Bronchial epithelial cell (primary cell): ENCODE data around the gene PCDHAC1. TPM values are rescaled to one million over a fixed set of nuclear protein-coding genes. Genes with fewer than 3 reads are reported as not detected.
A peak's percentile ranks its signal among the peaks of the same experiment; 100 is the strongest.
"Not testable (repeated sequence)": the region's sequence is repeated elsewhere in the genome, so short reads cannot be mapped to it uniquely, and the experiment has no call there.

ENCODE experiments used
- DNase-seq: peaks from one replicate; pipeline ENCODE4 v3.0.0-alpha.2; 2010; ENCODE audit warnings: low read depth
- FAIRE-seq: peaks from 2 replicates; lab custom pipeline; 2011; peaks lifted over from hg19 to GRCh38; lab: Jason Lieb, UNC
- H3K27me3 ChIP-seq: 2 replicates; pipeline ENCODE4 v1.5.1; 2011; ENCODE audit warnings: low read length; ENCODE audit not compliant: control insufficient read depth, insufficient read depth
- H3K36me3 ChIP-seq: 2 replicates; pipeline ENCODE4 v1.5.1; 2011; ENCODE audit warnings: low read length; ENCODE audit not compliant: control insufficient read depth, insufficient read depth
- H3K4me3 ChIP-seq: 2 replicates; pipeline ENCODE4 v1.5.1; 2011; ENCODE audit warnings: mild to moderate bottlenecking, low read depth, low read length, control low read depth
- total RNA-seq: library from RNA; depleted of rRNA; stranded (reverse); fragments of >200 nt; gene quantifications from 2 replicates; pipeline ENCODE4 v1.2.1, GENCODE V29; 2014
- TF ChIP-seq, protein P1 (sequence below): IDR thresholded peaks from 2 replicates; pipeline ENCODE4 v1.5.1; 2011; ENCODE audit warnings: mild to moderate bottlenecking, moderate library complexity, low read length, control low read depth, inconsistent platforms; ENCODE audit not compliant: insufficient read depth, severe bottlenecking

PCDHAC1 gene, protein sequence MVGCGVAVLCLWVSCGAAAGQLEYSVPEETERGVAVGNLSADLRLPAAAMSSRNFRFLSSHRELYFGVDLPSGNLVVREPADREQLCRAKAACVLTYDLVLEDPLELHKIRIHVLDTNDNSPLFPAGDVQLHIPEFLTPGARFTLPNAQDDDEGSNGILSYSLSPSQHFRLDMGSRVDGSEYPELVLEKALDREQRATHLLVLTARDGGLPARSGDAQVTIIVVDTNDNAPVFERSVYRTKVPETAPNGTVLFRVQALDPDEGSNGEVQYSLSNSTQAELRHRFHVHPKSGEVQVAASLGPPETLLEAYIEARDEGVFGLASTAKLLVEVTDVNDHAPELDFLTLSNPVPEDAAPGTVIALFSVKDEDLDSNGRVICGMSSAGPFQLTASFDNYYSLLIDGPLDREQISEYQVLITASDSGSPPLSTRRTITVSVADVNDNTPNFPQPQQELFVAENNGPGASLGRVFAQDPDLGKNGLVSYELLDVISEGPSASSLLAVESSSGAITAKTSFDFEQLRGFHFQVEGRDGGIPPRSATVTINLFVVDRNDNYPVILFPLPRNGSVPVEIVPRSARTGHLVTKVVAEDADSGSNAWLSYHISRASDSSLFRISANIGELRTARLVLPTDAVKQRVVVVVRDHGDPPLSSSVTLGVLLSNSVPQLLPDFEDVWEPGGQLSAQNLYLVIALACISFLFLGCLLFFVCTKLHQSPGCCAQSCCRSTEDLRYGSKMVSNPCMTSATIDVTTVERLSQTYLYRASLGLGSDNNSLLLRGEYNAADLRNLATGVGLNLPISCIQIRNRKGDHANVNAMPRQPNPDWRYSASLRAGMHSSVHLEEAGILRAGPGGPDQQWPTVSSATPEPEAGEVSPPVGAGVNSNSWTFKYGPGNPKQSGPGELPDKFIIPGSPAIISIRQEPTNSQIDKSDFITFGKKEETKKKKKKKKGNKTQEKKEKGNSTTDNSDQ
- total RNA-seq = 1.6 and 1.7 TPM in 2 replicates

DNA sequence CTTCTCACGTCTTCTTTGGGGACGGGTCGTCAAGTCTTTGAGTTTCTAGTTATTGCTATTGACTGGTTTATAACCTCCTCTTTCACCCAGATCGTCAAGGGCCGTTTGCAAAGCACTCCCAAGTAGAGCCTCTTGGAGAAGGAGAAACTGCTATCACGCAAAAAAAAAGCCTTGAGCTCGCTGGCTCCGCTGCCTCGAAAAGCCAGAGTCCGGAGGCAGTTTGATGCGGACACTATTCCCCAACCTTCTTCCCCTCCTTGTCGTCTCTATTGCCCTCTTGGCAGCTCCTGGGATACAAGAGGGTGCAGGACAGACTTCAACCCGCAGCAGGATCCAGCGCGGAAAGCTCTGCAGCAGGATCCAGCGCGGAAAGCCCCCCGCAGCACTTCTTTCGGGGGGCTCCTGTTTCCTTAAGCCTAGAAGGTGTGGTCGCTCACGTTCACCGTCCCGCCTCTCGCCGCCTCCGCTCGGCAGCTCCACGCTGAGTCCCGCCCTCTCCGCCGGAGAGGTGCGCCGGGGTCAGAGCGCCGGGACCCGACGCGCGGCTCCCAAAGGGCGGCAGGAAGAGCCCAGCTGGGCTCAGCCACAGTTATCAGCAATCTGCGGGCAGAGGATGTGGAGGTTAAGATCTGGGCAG is at the start of gene PCDHAC1:
Gene PCDHAC1 (plus strand): TSS at position 494 of the 637 bp plus-strand sequence. CDS start 594 bp downstream, outside the sequence.
- FAIRE-seq (no peak), DNase-seq (no peak)
- peak within 1 kb of the TSS; percentile 41 for H3K4me3 ChIP-seq
- peaks cover 13% of the 10 kb centered on the region for H3K27me3 ChIP-seq
- no peaks in the 10 kb centered on the region for H3K36me3 ChIP-seq
- TF ChIP-seq, protein P1, sequence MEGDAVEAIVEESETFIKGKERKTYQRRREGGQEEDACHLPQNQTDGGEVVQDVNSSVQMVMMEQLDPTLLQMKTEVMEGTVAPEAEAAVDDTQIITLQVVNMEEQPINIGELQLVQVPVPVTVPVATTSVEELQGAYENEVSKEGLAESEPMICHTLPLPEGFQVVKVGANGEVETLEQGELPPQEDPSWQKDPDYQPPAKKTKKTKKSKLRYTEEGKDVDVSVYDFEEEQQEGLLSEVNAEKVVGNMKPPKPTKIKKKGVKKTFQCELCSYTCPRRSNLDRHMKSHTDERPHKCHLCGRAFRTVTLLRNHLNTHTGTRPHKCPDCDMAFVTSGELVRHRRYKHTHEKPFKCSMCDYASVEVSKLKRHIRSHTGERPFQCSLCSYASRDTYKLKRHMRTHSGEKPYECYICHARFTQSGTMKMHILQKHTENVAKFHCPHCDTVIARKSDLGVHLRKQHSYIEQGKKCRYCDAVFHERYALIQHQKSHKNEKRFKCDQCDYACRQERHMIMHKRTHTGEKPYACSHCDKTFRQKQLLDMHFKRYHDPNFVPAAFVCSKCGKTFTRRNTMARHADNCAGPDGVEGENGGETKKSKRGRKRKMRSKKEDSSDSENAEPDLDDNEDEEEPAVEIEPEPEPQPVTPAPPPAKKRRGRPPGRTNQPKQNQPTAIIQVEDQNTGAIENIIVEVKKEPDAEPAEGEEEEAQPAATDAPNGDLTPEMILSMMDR = no peak

- not testable (repeated sequence) for H3K4me3 ChIP-seq, DNase-seq, FAIRE-seq, H3K27me3 ChIP-seq, H3K36me3 ChIP-seq
These were observed 49.4 kb upstream of the PCDHAC1 start for GRCh38 chr5:140876541-140877261.

- no peak for DNase-seq
- no peak for FAIRE-seq
- TF ChIP-seq, protein P1 = no peak
- H3K27me3 ChIP-seq = no peaks in the 10 kb centered on the region
- H3K4me3 ChIP-seq = no peak overlapping the region
- no peaks in the 10 kb centered on the region for H3K36me3 ChIP-seq
These were observed 48.9 kb upstream of the PCDHAC1 start for GRCh38 chr5:140877262-140877581.

DNA sequence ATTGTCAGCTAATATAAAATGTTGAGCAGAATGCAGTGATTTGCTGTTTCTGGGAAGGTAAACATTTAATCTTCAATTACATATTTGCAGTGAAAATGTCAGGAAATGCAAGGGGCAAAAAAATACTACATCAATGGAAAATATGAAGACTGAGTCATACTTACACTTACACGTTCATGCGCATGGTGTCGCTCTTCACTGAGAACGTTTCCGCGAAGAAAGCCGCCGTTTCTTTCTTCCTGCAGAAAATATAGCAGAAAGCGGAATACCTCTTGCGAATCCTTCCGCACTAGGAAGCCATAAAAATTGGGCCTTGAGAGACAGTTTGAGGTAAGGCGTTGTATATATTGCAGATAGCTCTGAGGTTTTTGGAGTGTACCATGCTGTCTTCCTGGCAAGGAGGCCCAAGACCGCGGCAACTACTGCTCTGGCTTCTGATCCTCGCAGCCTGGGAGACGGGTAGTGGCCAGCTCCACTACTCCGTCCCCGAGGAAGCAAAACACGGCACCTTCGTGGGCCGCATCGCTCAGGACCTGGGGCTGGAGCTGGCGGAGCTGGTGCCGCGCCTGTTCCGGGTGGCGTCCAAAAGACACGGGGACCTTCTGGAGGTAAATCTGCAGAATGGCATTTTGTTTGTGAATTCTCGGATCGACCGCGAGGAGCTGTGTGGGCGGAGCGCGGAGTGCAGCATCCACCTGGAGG is 44.1 kb upstream of the PCDHAC1 start, which contains the start of gene PCDHA13:
Gene PCDHA13 (plus strand): TSS at position 236 of the 702 bp plus-strand sequence. CDS start 145 bp downstream, at position 381.
- no peak for FAIRE-seq
- Histone ChIP-seq H3K36me3 (no peaks in the 10 kb centered on the region), H3K27me3 (no peaks in the 10 kb centered on the region), H3K4me3 (no peak within 1 kb of the TSS)
- TF ChIP-seq, protein P1 = peak; percentile 47
- DNase-seq = peak; percentile 34

- Histone ChIP-seq H3K27me3 (no peaks in the 10 kb centered on the region), H3K36me3 (no peaks in the 10 kb centered on the region), H3K4me3 (no peak overlapping the region)
- TF ChIP-seq, protein P1 = no peak
- peak; percentile 6 for DNase-seq
- FAIRE-seq = no peak
These were observed 43.6 kb upstream of the PCDHAC1 start for GRCh38 chr5:140882591-140882899.
